H1 (cell line): ENCODE data around the gene MT1G. TPM values are rescaled to one million over a fixed set of nuclear protein-coding genes. Genes with fewer than 3 reads are reported as not detected.
A peak's percentile ranks its signal among the peaks of the same experiment; 100 is the strongest.

ENCODE experiments used
- CTCF ChIA-PET: fragments of 300-600 bp; sonication (Branson Sonifier 250); formaldehyde crosslinking; loops from one replicate; lab custom pipeline; 2021; ENCODE audit not compliant: partially characterized antibody; lab: Charles Lee
- POLR2A ChIA-PET: fragments of 300-600 bp; sonication (Branson Sonifier 250); formaldehyde crosslinking; loops from one replicate; lab custom pipeline; 2021; ENCODE audit warnings: inconsistent platforms; ENCODE audit not compliant: partially characterized antibody; lab: Charles Lee
- DNase-seq, 2 experiments: peaks; one replicate each; pipeline versions ENCODE4 v3.0.0 to v3.0.0-alpha.2; 2010 to 2022; ENCODE audit warnings: low spot score in 2 of 2, low read depth in 1 of 2, mixed read lengths in 1 of 2
- FAIRE-seq: peaks from 2 replicates; lab custom pipeline; 2011; peaks lifted over from hg19 to GRCh38; lab: Jason Lieb, UNC
- H2AFZ ChIP-seq: 2 replicates; pipeline ENCODE4 v1.8.1; 2012; ENCODE audit warnings: low read length, inconsistent platforms
- H2AK5ac ChIP-seq: 2 replicates; pipeline ENCODE4 v1.6.1; 2013; ENCODE audit warnings: low read depth, low read length
- H2BK120ac ChIP-seq: replicated peaks from 2 replicates; pipeline ENCODE3; 2013; ENCODE audit warnings: low read depth, low read length, inconsistent platforms
- H2BK12ac ChIP-seq: 2 replicates; pipeline ENCODE4 v1.6.1; 2013; ENCODE audit warnings: low read depth, low read length
- H2BK15ac ChIP-seq: 2 replicates; pipeline ENCODE4 v1.6.1; 2013; ENCODE audit warnings: low read length
- H2BK20ac ChIP-seq: 2 replicates; pipeline ENCODE4 v1.6.1; 2013; ENCODE audit warnings: low read length
- H2BK5ac ChIP-seq: 2 replicates; pipeline ENCODE4 v1.6.1; 2013; ENCODE audit warnings: low read depth, low read length
- H3K14ac ChIP-seq: 2 replicates; pipeline ENCODE4 v1.6.1; 2013; ENCODE audit warnings: inconsistent platforms; ENCODE audit not compliant: insufficient read length
- H3K18ac ChIP-seq: 2 replicates; pipeline ENCODE4 v1.6.1; 2013; ENCODE audit warnings: low read length; ENCODE audit errors: extremely low read depth
- H3K23ac ChIP-seq: 2 replicates; pipeline ENCODE4 v1.6.1; 2013; ENCODE audit warnings: inconsistent platforms; ENCODE audit not compliant: insufficient read length
- H3K23me2 ChIP-seq: 2 replicates; pipeline ENCODE4 v1.6.1; 2013; ENCODE audit warnings: low read depth, low read length
- H3K27ac ChIP-seq: 2 replicates; pipeline ENCODE4 v1.6.1; 2011; ENCODE audit warnings: low read depth, low read length, inconsistent platforms
- H3K27me3 ChIP-seq, 4 experiments: replicated peaks in 1 of 4; 1 replicate in 1 of 4; 2 replicates in 3 of 4; pipeline versions ENCODE4 v1.6.1 to v1.8.1; 2011 to 2013; ENCODE audit warnings: low read length in 3 of 4, mild to moderate bottlenecking in 3 of 4, inconsistent platforms in 2 of 4, mixed read lengths in 2 of 4, moderate library complexity in 1 of 4; ENCODE audit not compliant: control insufficient read depth in 3 of 4, insufficient read depth in 3 of 4; ENCODE audit errors: extremely low read depth in 1 of 4
- H3K36me3 ChIP-seq, 4 experiments: 2 replicates each; pipeline versions ENCODE4 v1.6.1 to v1.8.1; 2011 to 2013; ENCODE audit warnings: mild to moderate bottlenecking in 4 of 4, low read length in 3 of 4, moderate library complexity in 2 of 4, control low read depth in 1 of 4, inconsistent platforms in 1 of 4; ENCODE audit not compliant: insufficient read depth in 4 of 4, control insufficient read depth in 2 of 4
- H3K4ac ChIP-seq: replicated peaks from 2 replicates; pipeline ENCODE3; 2013; ENCODE audit warnings: low read length, low read depth, mixed read lengths, inconsistent platforms; ENCODE audit not compliant: insufficient read length
- H3K4me1 ChIP-seq, 4 experiments: replicated peaks in 1 of 4; 1 replicate in 1 of 4; 2 replicates in 3 of 4; pipeline versions ENCODE4 v1.6.1 to v1.8.1; 2011 to 2013; ENCODE audit warnings: low read length in 3 of 4, inconsistent platforms in 2 of 4, mixed read lengths in 1 of 4; ENCODE audit not compliant: insufficient read depth in 4 of 4, control insufficient read depth in 3 of 4
- H3K4me2 ChIP-seq, 2 experiments: 2 replicates each; pipeline versions ENCODE4 v1.6.1 to v1.8.1; 2011 to 2013; ENCODE audit warnings: low read depth in 2 of 2, low read length in 2 of 2, control low read depth in 1 of 2, inconsistent platforms in 1 of 2, mild to moderate bottlenecking in 1 of 2; ENCODE audit not compliant: insufficient read depth in 1 of 2
- H3K4me3 ChIP-seq, 4 experiments: fragments of 200-600, 300-600 bp in 1 of 4; sonication (generic), shearing (Covaris generic), sonication (Bioruptor Twin) in 1 of 4; 2 replicates each; pipeline versions ENCODE4 v1.5.1 to v1.8.1; 2011 to 2016; ENCODE audit warnings: low read length in 4 of 4, low read depth in 3 of 4, control low read depth in 2 of 4, inconsistent platforms in 2 of 4, mild to moderate bottlenecking in 2 of 4, mixed read lengths in 1 of 4, moderate library complexity in 1 of 4; ENCODE audit not compliant: insufficient read depth in 2 of 4; ENCODE audit errors: extremely low read depth in 1 of 4
- H3K56ac ChIP-seq: replicated peaks from 2 replicates; pipeline ENCODE3; 2013; ENCODE audit warnings: low read depth, mild to moderate bottlenecking, mixed read lengths, low read length, inconsistent platforms; ENCODE audit not compliant: insufficient read length
- H3K79me1 ChIP-seq: 2 replicates; pipeline ENCODE4 v1.6.1; 2013; ENCODE audit warnings: low read depth, low read length, control low read depth
- H3K79me2 ChIP-seq, 2 experiments: 2 replicates each; pipeline versions ENCODE4 v1.6.1 to v1.8.1; 2012 to 2013; ENCODE audit warnings: low read length in 2 of 2, mild to moderate bottlenecking in 2 of 2, inconsistent platforms in 1 of 2; ENCODE audit not compliant: insufficient read depth in 2 of 2, control insufficient read depth in 1 of 2
- H3K9ac ChIP-seq, 4 experiments: replicated peaks in 1 of 4; 1 replicate in 1 of 4; 2 replicates in 3 of 4; pipeline versions ENCODE4 v1.6.1 to v1.8.1; 2011 to 2013; ENCODE audit warnings: low read depth in 3 of 4, low read length in 3 of 4, control low read depth in 2 of 4, mild to moderate bottlenecking in 2 of 4, moderate library complexity in 2 of 4, inconsistent platforms in 1 of 4; ENCODE audit errors: extremely low read depth in 1 of 4
- H3K9me3 ChIP-seq, 2 experiments: 2 replicates each; pipeline versions ENCODE4 v1.6.1 to v1.8.1; 2012 to 2013; ENCODE audit warnings: mild to moderate bottlenecking in 2 of 2, moderate library complexity in 2 of 2, control low read depth in 1 of 2, inconsistent platforms in 1 of 2, low read depth in 1 of 2, low read length in 1 of 2, mixed read lengths in 1 of 2; ENCODE audit not compliant: insufficient read depth in 2 of 2
- H4K20me1 ChIP-seq, 2 experiments: replicated peaks in 1 of 2; 2 replicates each; pipeline versions ENCODE3 to v1.8.1; 2011 to 2013; ENCODE audit warnings: inconsistent platforms in 2 of 2, low read length in 2 of 2, mild to moderate bottlenecking in 1 of 2; ENCODE audit not compliant: insufficient read depth in 2 of 2, control insufficient read depth in 1 of 2
- H4K5ac ChIP-seq: 2 replicates; pipeline ENCODE4 v1.6.1; 2013; ENCODE audit warnings: low read length, low read depth, mixed read lengths, inconsistent platforms; ENCODE audit not compliant: insufficient read length
- H4K8ac ChIP-seq: 2 replicates; pipeline ENCODE4 v1.8.0; 2013; ENCODE audit warnings: mild to moderate bottlenecking, moderate library complexity, low read length, inconsistent platforms; ENCODE audit not compliant: insufficient read depth; ENCODE audit errors: extremely low read depth
- H4K91ac ChIP-seq: replicated peaks from 2 replicates; pipeline ENCODE3; 2013; ENCODE audit warnings: low read length, mixed read lengths, inconsistent platforms; ENCODE audit not compliant: insufficient read length
- EZH2 ChIP-seq: fragments of 200-600 bp; sonication (generic); IDR thresholded peaks from 2 replicates; pipeline ENCODE4 v1.7.1; 2012; ENCODE audit warnings: low read depth, mild to moderate bottlenecking, moderate library complexity, low read length, inconsistent platforms; ENCODE audit not compliant: severe bottlenecking
- KDM5A ChIP-seq: fragments of 200-600 bp; IDR thresholded peaks from 2 replicates; pipeline ENCODE4 v1.7.1; 2012; ENCODE audit warnings: mild to moderate bottlenecking, low read length, inconsistent platforms, mixed read lengths
- RNF2 ChIP-seq: fragments of 200-900, 300-1000 bp; sonication (generic); IDR thresholded peaks from 2 replicates; pipeline ENCODE4 v1.7.1; 2016; ENCODE audit warnings: borderline replicate concordance, low read depth, mild to moderate bottlenecking, antibody characterized with exemption, low read length; ENCODE audit not compliant: poor library complexity, severe bottlenecking; ENCODE audit errors: missing control alignments
- RXRA ChIP-seq: IDR thresholded peaks from 2 replicates; pipeline ENCODE4 v1.6.1; 2011; ENCODE audit warnings: low read depth, mild to moderate bottlenecking, low read length, moderate library complexity; ENCODE audit not compliant: insufficient read depth
- SUZ12 ChIP-seq: fragments of 200-600 bp; sonication (generic); IDR thresholded peaks from 2 replicates; pipeline ENCODE4 v1.6.1; 2012; ENCODE audit warnings: mild to moderate bottlenecking, inconsistent platforms, low read length, moderate library complexity, mixed read lengths
- WGBS, 2 experiments: shearing (Covaris generic) in 1 of 2; methylation state at CpG; one replicate each; pipeline versions ENCODE4 v1.1.6 to v1.1.7; 2013 to 2015; ENCODE audit warnings: low lambda C conversion rate in 2 of 2, mixed read lengths in 2 of 2, inconsistent platforms in 1 of 2, low coverage in 1 of 2, missing lambda C conversion rate in 1 of 2; ENCODE audit not compliant: insufficient replicate concordance in 2 of 2, insufficient coverage in 1 of 2, insufficient read length in 1 of 2; ENCODE audit errors: extremely low coverage in 1 of 2, missing lambda C conversion rate in 1 of 2; 5-methylcytosine and 5-hydroxymethylcytosine counted together
- polyA plus RNA-seq, 7 experiments: library from polyadenylated mRNA; depleted of rRNA in 3 of 7; stranded (reverse) in 5 of 7; unstranded in 2 of 7; fragments of >200 nt in 5 of 7; fragments of 200-250 nt in 2 of 7; gene quantifications; 1 replicate in 5 of 7; 2 replicates in 1 of 7; 4 replicates in 1 of 7; pipeline versions ENCODE4 v1.2.1 to v1.2.3, GENCODE V29; 2011 to 2013; ENCODE audit warnings: missing spikeins in 2 of 7, mixed read lengths in 2 of 7
- total RNA-seq: library from RNA; stranded (reverse); fragmentation: NEBNext Ultra II Directional; extraction: Animal tissue kit (Norgen Biotek cat#: 25700); gene quantifications from 2 replicates; pipeline ENCODE4 v1.2.1, GENCODE V29; 2021
- TF ChIP-seq, protein P1 (sequence below), 3 experiments: IDR thresholded peaks; 1 replicate in 2 of 3; 2 replicates in 1 of 3; pipeline versions ENCODE4 v1.5.1 to v1.6.1; 2011; ENCODE audit warnings: low read length in 3 of 3, mild to moderate bottlenecking in 3 of 3, inconsistent platforms in 2 of 3, low read depth in 1 of 3, moderate library complexity in 1 of 3; ENCODE audit not compliant: insufficient read depth in 1 of 3; ENCODE audit errors: control extremely low read depth in 1 of 3

MT1G gene
- total and polyA plus RNA-seq, 2 of the 8 experiments (the other 6 are each of a cell fraction or from before 2014, with no cell fraction given) = 17.7 to 515 TPM

DNA sequence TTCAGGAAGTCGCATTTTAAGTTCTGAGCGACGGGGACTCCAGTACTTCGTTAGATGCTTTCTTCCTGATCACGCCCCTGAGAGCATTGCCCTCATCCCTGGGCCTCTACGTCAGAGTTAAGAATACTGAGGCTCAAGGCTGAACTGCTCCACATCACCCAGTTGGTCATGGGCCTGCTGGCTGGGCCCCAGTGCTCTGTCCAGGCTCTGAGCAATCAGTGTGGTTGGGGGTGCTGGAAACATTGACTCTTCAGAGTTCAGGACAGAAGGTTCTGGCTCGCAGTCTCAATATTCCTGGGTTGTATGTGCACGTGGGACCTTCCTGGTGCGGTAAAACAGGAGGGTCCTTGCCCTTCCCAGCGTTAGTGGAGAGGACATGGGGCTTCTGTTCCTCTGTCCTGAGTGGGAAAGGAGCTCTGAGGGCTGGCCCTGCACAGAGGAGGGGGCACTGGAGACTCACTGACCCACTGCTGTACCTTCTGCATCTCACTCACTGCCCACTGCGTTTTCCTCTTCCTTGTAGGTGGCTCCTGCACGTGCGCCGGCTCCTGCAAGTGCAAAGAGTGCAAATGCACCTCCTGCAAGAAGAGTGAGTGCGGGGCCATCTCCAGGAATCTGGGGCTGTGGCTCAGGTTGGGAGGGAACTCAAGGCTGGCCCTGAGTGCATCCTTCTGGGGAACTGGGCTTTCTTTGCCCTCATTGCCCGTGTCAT is 41.8 kb downstream of the MT1G start:
- peaks cover 60 to 88% (median 84%) of the 10 kb centered on the region in 4 experiments for H3K27me3 ChIP-seq
- H3K79me2 ChIP-seq = no peaks in the 10 kb centered on the region
- H2BK12ac ChIP-seq = peak overlapping the region; percentile 87; the same call in 1 of the 2 replicates
- no peaks in the 10 kb centered on the region for H3K79me1 ChIP-seq
- CTCF ChIA-PET = interaction anchor here (0.9 to 3.2 kb wide), 11 partner anchors 11 to 76 kb away, joined by 3 to 13 read pairs (median 5); partner anchors contain the start of genes MT1A and MT1H
- peaks cover 0 to 15% of the 10 kb centered on the region in 2 experiments for H4K20me1 ChIP-seq
- H2BK120ac ChIP-seq = no peak overlapping the region
- H2BK20ac ChIP-seq = no peak overlapping the region
- H3K4me3 ChIP-seq = peak overlapping the region; percentile 6 to 61 (median 34); a peak in 6 of 8 replicates
- no peaks in the 10 kb centered on the region for H3K36me3 ChIP-seq
- H3K18ac ChIP-seq = peak overlapping the region; percentile 66
- H3K9ac ChIP-seq = no peak overlapping the region
- H2AK5ac ChIP-seq = 0 out of 2 replicates have a peak overlapping the region, but pooled peaks have one; percentile 72
- no peak overlapping the region for H4K8ac ChIP-seq
- H3K27ac ChIP-seq = no peak overlapping the region
- no peaks in the 10 kb centered on the region for H3K9me3 ChIP-seq
- TF ChIP-seq KDM5A (no peak), RXRA (no peak), SUZ12 (peak; percentile 42; the same call in 1 of the 2 replicates), EZH2 (peak; percentile 10), RNF2 (peak; percentile 22)
- TF ChIP-seq, protein P1, sequence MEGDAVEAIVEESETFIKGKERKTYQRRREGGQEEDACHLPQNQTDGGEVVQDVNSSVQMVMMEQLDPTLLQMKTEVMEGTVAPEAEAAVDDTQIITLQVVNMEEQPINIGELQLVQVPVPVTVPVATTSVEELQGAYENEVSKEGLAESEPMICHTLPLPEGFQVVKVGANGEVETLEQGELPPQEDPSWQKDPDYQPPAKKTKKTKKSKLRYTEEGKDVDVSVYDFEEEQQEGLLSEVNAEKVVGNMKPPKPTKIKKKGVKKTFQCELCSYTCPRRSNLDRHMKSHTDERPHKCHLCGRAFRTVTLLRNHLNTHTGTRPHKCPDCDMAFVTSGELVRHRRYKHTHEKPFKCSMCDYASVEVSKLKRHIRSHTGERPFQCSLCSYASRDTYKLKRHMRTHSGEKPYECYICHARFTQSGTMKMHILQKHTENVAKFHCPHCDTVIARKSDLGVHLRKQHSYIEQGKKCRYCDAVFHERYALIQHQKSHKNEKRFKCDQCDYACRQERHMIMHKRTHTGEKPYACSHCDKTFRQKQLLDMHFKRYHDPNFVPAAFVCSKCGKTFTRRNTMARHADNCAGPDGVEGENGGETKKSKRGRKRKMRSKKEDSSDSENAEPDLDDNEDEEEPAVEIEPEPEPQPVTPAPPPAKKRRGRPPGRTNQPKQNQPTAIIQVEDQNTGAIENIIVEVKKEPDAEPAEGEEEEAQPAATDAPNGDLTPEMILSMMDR (IDR thresholded peaks at IDR 0.05; ENCODE audit: control extremely low read depth in 1 of 3, insufficient read depth in 1 of 3, low read depth in 1 of 3, low read length in 3 of 3) = no peak
- TF ChIP-seq, all 59 proteins: peak for 3
- Histone ChIP-seq H2AFZ (no peak overlapping the region), H3K4ac (no peak overlapping the region), H3K56ac (no peak overlapping the region), H4K5ac (no peak overlapping the region), H3K14ac (no peak overlapping the region), H2BK5ac (no peak overlapping the region; the same call in 1 of the 2 replicates), H4K91ac (no peak overlapping the region), H3K4me2 (peak overlapping the region; percentile 90 to 94), H3K4me1 (peaks cover 0 to 17% (median 14%) of the 10 kb centered on the region in 4 experiments; a peak in 6 of 7 replicates), H3K23ac (no peak overlapping the region), H3K23me2 (peaks cover 5% of the 10 kb centered on the region; the same call in 1 of the 2 replicates), H2BK15ac (peak overlapping the region; percentile 40; the same call in 1 of the 2 replicates)
- POLR2A ChIA-PET = interaction anchor here (0.7 to 4.7 kb wide), 27 partner anchors 10 to 306 kb away, joined by 3 to 66 read pairs (median 5); partner anchors contain the start of genes HERPUD1, MT1A, MT1F and MT1G
- FAIRE-seq (no peak), DNase-seq (no peak)
- 9% methylated on average over 16 of the region's 16 CpGs; no CpG with 5 or more reads in 1 of the 2 experiments for WGBS, 2 experiments
